Natural killer cell (primary cell): ENCODE data around the gene SUN3. TPM values are rescaled to one million over a fixed set of nuclear protein-coding genes. Genes with fewer than 3 reads are reported as not detected.
A peak's percentile ranks its signal among the peaks of the same experiment; 100 is the strongest.

Experiments
- ATAC-seq, 3 donors: fragments of 150-1000 bp in 2 of 3; fragments of 200-7000 bp in 1 of 3; cut with Tn5 transposase; 1 replicate in 1 of 3; 2 replicates in 2 of 3; pipeline ENCODE4 v1.10.0; 2021; ENCODE audit warnings: mild to moderate bottlenecking in 2 of 3, moderate library complexity in 2 of 3
- DNase-seq, 2 donors: peaks; one replicate each; pipeline versions ENCODE4 v3.0.0 to v3.0.0-alpha.2; 2013 to 2021; ENCODE audit warnings: mixed read lengths in 1 of 2
- H3K27ac ChIP-seq: one replicate; pipeline ENCODE4 v1.5.1; 2013; ENCODE audit warnings: mild to moderate bottlenecking, low read length
- H3K27me3 ChIP-seq: one replicate; pipeline ENCODE4 v1.6.1; 2013; ENCODE audit warnings: low read length; ENCODE audit not compliant: control insufficient read depth, insufficient read depth
- H3K36me3 ChIP-seq: one replicate; pipeline ENCODE4 v1.6.1; 2013; ENCODE audit warnings: low read length; ENCODE audit not compliant: control insufficient read depth, insufficient read depth
- H3K4me1 ChIP-seq: one replicate; pipeline ENCODE4 v1.6.1; 2013; ENCODE audit warnings: low read length; ENCODE audit not compliant: control insufficient read depth, insufficient read depth
- H3K4me3 ChIP-seq: one replicate; pipeline ENCODE4 v1.5.1; 2013; ENCODE audit warnings: low read length
- H3K9me3 ChIP-seq: one replicate; pipeline ENCODE4 v1.6.1; 2013; ENCODE audit warnings: low read length; ENCODE audit not compliant: control insufficient read depth, insufficient read depth
- H3K27ac Mint-ChIP-seq, 2 donors: one replicate each; pipeline ENCODE4 v1.8.0; 2022; ENCODE audit warnings: mild to moderate bottlenecking in 2 of 2, mixed read lengths in 2 of 2, moderate library complexity in 1 of 2
- H3K27me3 Mint-ChIP-seq, 2 donors: one replicate each; pipeline ENCODE4 v1.8.0; 2022; ENCODE audit warnings: low read depth in 2 of 2, mixed read lengths in 2 of 2
- H3K36me3 Mint-ChIP-seq: one replicate; pipeline ENCODE4 v1.8.0; 2022; ENCODE audit warnings: mixed read lengths
- H3K4me1 Mint-ChIP-seq, 2 donors: one replicate each; pipeline ENCODE4 v1.8.0; 2022; ENCODE audit warnings: mixed read lengths in 2 of 2
- H3K4me3 Mint-ChIP-seq: one replicate; pipeline ENCODE4 v1.8.0; 2022; ENCODE audit warnings: mild to moderate bottlenecking, moderate library complexity, mixed read lengths
- H3K9me3 Mint-ChIP-seq, 2 donors: one replicate each; pipeline ENCODE4 v1.8.0; 2022; ENCODE audit warnings: mixed read lengths in 2 of 2
- CTCF ChIP-seq: fragments of 200-600 bp; IDR thresholded peaks from one replicate; pipeline ENCODE4 v1.8.0; 2022; ENCODE audit warnings: antibody characterized with exemption
- WGBS: methylation state at CpG from one replicate; pipeline ENCODE4 v1.1.7; 2013; ENCODE audit warnings: missing lambda C conversion rate; ENCODE audit not compliant: insufficient coverage; 5-methylcytosine and 5-hydroxymethylcytosine counted together
- intact Hi-C: fragments of 100-400 bp; cut with micrococcal nuclease; formaldehyde crosslinking; loops from one replicate; pipeline ENCODE4 v1.14.2; 2022
- total RNA-seq, 4 donors: library from RNA; stranded (reverse); fragments of 120-200 nt in 1 of 4; gene quantifications; one replicate each; pipeline versions ENCODE4 v1.2.3 to v1.2.4, GENCODE V29; 2013 to 2022

SUN3 gene
- total RNA-seq, 3 donors from 2014 or later (not counting 1 experiment from before 2014, with no cell fraction given), result 1.3 TPM; not detected in 2

GRCh38 chr7:48035967-48036478 is 7.1 kb upstream of the SUN3 start:
- DNase-seq (peak in 1 of 2 donors; percentile 26), ATAC-seq (peak in 2 of 3 donors; percentile 1 to 11)
- 9% methylated on average over 42 of the region's 42 CpGs for WGBS
- Histone ChIP-seq H3K36me3 (no peaks in the 10 kb centered on the region), H3K9me3 (no peaks in the 10 kb centered on the region), H3K4me1 (peaks cover 13% of the 10 kb centered on the region), H3K4me3 (peak overlapping the region; percentile 39), H3K27ac (no peak overlapping the region), H3K27me3 (peaks cover 7% of the 10 kb centered on the region)
- peak overlapping the region; percentile 62 to 83 for H3K27ac Mint-ChIP-seq
- peaks cover 8 to 12% of the 10 kb centered on the region in 2 donors for H3K4me1 Mint-ChIP-seq
- H3K9me3 Mint-ChIP-seq, result no peaks in the 10 kb centered on the region
- H3K4me3 Mint-ChIP-seq, result peak overlapping the region; percentile 89
- peaks cover 22 to 23% of the 10 kb centered on the region in 2 donors for H3K27me3 Mint-ChIP-seq
- H3K36me3 Mint-ChIP-seq, result no peaks in the 10 kb centered on the region
- intact Hi-C loops, result loop anchor here (2.0 kb wide), 2 partner anchors 45 to 49 kb away; no protein-coding TSS in a partner anchor
- no peak for TF ChIP-seq CTCF

- no peak within 1 kb of the TSS for H3K27ac ChIP-seq
- peaks cover 7% of the 10 kb centered on the region for H3K27me3 ChIP-seq
- H3K27ac Mint-ChIP-seq, result peak within 1 kb of the TSS; percentile 62 to 83
- intact Hi-C loops, result loop anchor here (2.0 kb wide), 2 partner anchors 45 to 49 kb away; no protein-coding TSS in a partner anchor
- H3K9me3 ChIP-seq, result no peaks in the 10 kb centered on the region
- DNase-seq, result peak; percentile 84 to 89
- no peaks in the 10 kb centered on the region for H3K9me3 Mint-ChIP-seq
- peaks cover 8 to 12% of the 10 kb centered on the region in 2 donors for H3K4me1 Mint-ChIP-seq
- peaks cover 22 to 29% of the 10 kb centered on the region in 2 donors for H3K27me3 Mint-ChIP-seq
- TF ChIP-seq CTCF, result no peak
- H3K4me1 ChIP-seq, result peaks cover 13% of the 10 kb centered on the region
- H3K4me3 Mint-ChIP-seq, result peak within 1 kb of the TSS; percentile 89
- WGBS, result under 1% methylated on average over 62 of the region's 62 CpGs
- no peaks in the 10 kb centered on the region for H3K36me3 ChIP-seq
- ATAC-seq, result peak; percentile 91 to 97 (median 95)
- H3K4me3 ChIP-seq, result peak within 1 kb of the TSS; percentile 39
- H3K36me3 Mint-ChIP-seq, result no peaks in the 10 kb centered on the region
Observed at GRCh38 chr7:48035301-48035966, 6.5 kb upstream of the SUN3 start, which contains the start of gene C7orf57. Gene C7orf57, plus strand, starts transcription at chr7:48035543. Its CDS starts 766 bp downstream, at chr7:48036309.

- intact Hi-C loops, result loop anchor here (2.0 kb wide), 2 partner anchors 43 to 51 kb away; no protein-coding TSS in a partner anchor
- Histone ChIP-seq H3K27me3 (peaks cover 12% of the 10 kb centered on the region), H3K36me3 (no peaks in the 10 kb centered on the region), H3K4me3 (no peak overlapping the region), H3K27ac (no peak overlapping the region), H3K4me1 (peaks cover 13% of the 10 kb centered on the region), H3K9me3 (no peaks in the 10 kb centered on the region)
- Mint-ChIP-seq H3K36me3 (no peaks in the 10 kb centered on the region), H3K9me3 (no peaks in the 10 kb centered on the region), H3K4me3 (no peak overlapping the region), H3K27me3 (peaks cover 32 to 44% of the 10 kb centered on the region in 2 donors), H3K4me1 (peaks cover 8 to 12% of the 10 kb centered on the region in 2 donors), H3K27ac (no peak overlapping the region)
- ATAC-seq, result no peak
- 89% methylated on average over 5 of the region's 5 CpGs for WGBS
- no peak for DNase-seq
- no peak for TF ChIP-seq CTCF
Observed at GRCh38 chr7:48033922-48034321, 5.0 kb upstream of the SUN3 start.
